GM12878 (cell line): ENCODE measurements around the gene DOK4. TPM values are rescaled to one million over a fixed set of nuclear protein-coding genes. Genes with fewer than 3 reads are reported as not detected.

ENCODE experiments used
- ATAC-seq: fragments of 200-7000 bp; cut with Tn5 transposase; 3 replicates; pipeline ENCODE4 v1.9.1; 2020; ENCODE audit warnings: mild to moderate bottlenecking, moderate library complexity
- BruUV-seq: library from RNA; stranded (reverse); fragments of 400-500 nt; replicated peaks from 2 replicates; lab custom pipeline; 2021; lab: Mats Ljungman, UMichigan
- CTCF ChIA-PET: fragments of 300-600 bp; sonication (Branson Sonifier 250); formaldehyde crosslinking; extraction: SDS; loops from one replicate; lab custom pipeline; 2021; ENCODE audit warnings: inconsistent platforms; lab: Yijun Ruan, JAX
- POLR2A ChIA-PET: fragments of 350-600 bp; formaldehyde crosslinking; extraction: SDS; loops from one replicate; lab custom pipeline; 2021; ENCODE audit warnings: inconsistent platforms; lab: Charles Lee
- RAD21 ChIA-PET: fragments of 300-600 bp; sonication (Branson Sonifier 250); formaldehyde crosslinking; loops from one replicate; lab custom pipeline; 2023; ENCODE audit warnings: antibody characterized with exemption; ENCODE audit not compliant: unreplicated experiment; lab: Charles Lee
- SMC1A ChIA-PET: fragments of 300-600 bp; sonication (Branson Sonifier 250); formaldehyde crosslinking; loops from one replicate; lab custom pipeline; 2023; ENCODE audit not compliant: unreplicated experiment, uncharacterized antibody; lab: Charles Lee
- DNase-seq: peaks from one replicate; pipeline ENCODE4 v3.0.0-alpha.2; 2011; ENCODE audit warnings: low read depth, low spot score
- FAIRE-seq: peaks from 3 replicates; lab custom pipeline; 2011; peaks lifted over from hg19 to GRCh38; lab: Jason Lieb, UNC
- H2AFZ ChIP-seq: 2 replicates; pipeline ENCODE4 v1.6.0; 2011; ENCODE audit warnings: low read depth, low read length, control low read depth; ENCODE audit not compliant: control insufficient read depth
- H3K27ac ChIP-seq: 2 replicates; pipeline ENCODE4 v1.5.1; 2011; ENCODE audit warnings: control low read depth; ENCODE audit not compliant: control insufficient read depth, insufficient read depth
- H3K27me3 ChIP-seq, 2 experiments: replicated peaks in 1 of 2; 2 replicates each; pipeline versions ENCODE4 v1.6.0 to v1.6.1; 2011; ENCODE audit warnings: low read length in 1 of 2; ENCODE audit not compliant: control insufficient read depth in 2 of 2, insufficient read depth in 2 of 2
- H3K36me3 ChIP-seq, 2 experiments: 2 replicates each; pipeline ENCODE4 v1.5.1; 2011; ENCODE audit warnings: low read length in 1 of 2; ENCODE audit not compliant: control insufficient read depth in 2 of 2, insufficient read depth in 2 of 2
- H3K4me1 ChIP-seq: 2 replicates; pipeline ENCODE4 v1.6.1; 2011; ENCODE audit warnings: mild to moderate bottlenecking, low read length, moderate library complexity, mixed read lengths; ENCODE audit not compliant: control insufficient read depth, insufficient read depth
- H3K4me2 ChIP-seq: 2 replicates; pipeline ENCODE4 v1.6.0; 2011; ENCODE audit warnings: control low read depth; ENCODE audit not compliant: control insufficient read depth, insufficient read depth
- H3K4me3 ChIP-seq: fragments of 200-600 bp; sonication (generic); 2 replicates; pipeline ENCODE4 v1.5.1; 2016
- H3K79me2 ChIP-seq: 2 replicates; pipeline ENCODE4 v1.6.0; 2011; ENCODE audit warnings: low read length; ENCODE audit not compliant: control insufficient read depth, insufficient read depth
- H3K9ac ChIP-seq: 2 replicates; pipeline ENCODE4 v1.8.0; 2011; ENCODE audit warnings: low read length, control low read depth, mixed read lengths; ENCODE audit not compliant: control insufficient read depth, insufficient read depth
- H3K9me3 ChIP-seq: replicated peaks from 3 replicates; pipeline ENCODE4 v1.5.1; 2011; ENCODE audit warnings: mild to moderate bottlenecking, low read length; ENCODE audit not compliant: control insufficient read depth, insufficient read depth
- H4K20me1 ChIP-seq: 2 replicates; pipeline ENCODE4 v1.6.0; 2011; ENCODE audit not compliant: control insufficient read depth, insufficient read depth
- BACH1 ChIP-seq: fragments of 450-650 bp; IDR thresholded peaks from 2 replicates; pipeline ENCODE4 v1.6.1; 2017; ENCODE audit warnings: mild to moderate bottlenecking, borderline replicate concordance
- CHD2 ChIP-seq: IDR thresholded peaks from 2 replicates; pipeline ENCODE4 v1.6.1; 2011; ENCODE audit warnings: low read depth, low read length, improper control_type of control experiment, borderline replicate concordance
- CREB1 ChIP-seq: IDR thresholded peaks from 2 replicates; pipeline ENCODE4 v1.6.1; 2012; ENCODE audit warnings: low read depth, mild to moderate bottlenecking, inconsistent platforms
- CTCF ChIP-seq, 3 experiments: IDR thresholded peaks in 2 of 3; conservative IDR thresholded peaks in 1 of 3; 2 replicates each; pipeline ENCODE4 v1.5.1; 2011; ENCODE audit warnings: low read depth in 3 of 3, low read length in 3 of 3, mild to moderate bottlenecking in 3 of 3, control low read depth in 2 of 3, moderate library complexity in 2 of 3, inconsistent platforms in 1 of 3, mixed read lengths in 1 of 3; ENCODE audit not compliant: control insufficient read depth in 2 of 3, insufficient read depth in 1 of 3; ENCODE audit errors: extremely low read depth in 1 of 3
- FOXK2 ChIP-seq: fragments of 450-650 bp; IDR thresholded peaks from 2 replicates; pipeline ENCODE4 v1.6.1; 2017; ENCODE audit warnings: mild to moderate bottlenecking, moderate library complexity
- HCFC1 ChIP-seq: fragments of 150-350 bp; IDR thresholded peaks from 2 replicates; pipeline ENCODE4 v1.6.1; 2014; ENCODE audit warnings: low read length
- HDAC2 ChIP-seq: fragments of 200-600 bp; sonication (generic); IDR thresholded peaks from 2 replicates; pipeline ENCODE4 v1.6.1; 2017
- JUND ChIP-seq: IDR thresholded peaks from 2 replicates; pipeline ENCODE4 v1.6.1; 2012; ENCODE audit warnings: low read depth, mild to moderate bottlenecking, low read length, improper control_type of control experiment, moderate library complexity
- MEF2B ChIP-seq: fragments of 450-650 bp; IDR thresholded peaks from 2 replicates; pipeline ENCODE4 v1.6.1; 2018; ENCODE audit warnings: mild to moderate bottlenecking, moderate library complexity; ENCODE audit not compliant: partially characterized antibody, poor library complexity, severe bottlenecking
- MTA3 ChIP-seq: IDR thresholded peaks from 2 replicates; pipeline ENCODE4 v1.6.1; 2012; ENCODE audit warnings: low read length, inconsistent platforms, borderline replicate concordance
- MXI1 ChIP-seq: fragments of 150-350 bp; IDR thresholded peaks from 2 replicates; pipeline ENCODE4 v1.6.1; 2011; ENCODE audit warnings: low read depth, mild to moderate bottlenecking, inconsistent platforms, low read length, improper control_type of control experiment
- NR2F1 ChIP-seq: fragments of 450-650 bp; conservative IDR thresholded peaks from 2 replicates; pipeline ENCODE4 v1.6.1; 2017; ENCODE audit warnings: mild to moderate bottlenecking
- PBX3 ChIP-seq: IDR thresholded peaks from 2 replicates; pipeline ENCODE4 v1.6.1; 2011; ENCODE audit warnings: mild to moderate bottlenecking, low read depth, low read length, moderate library complexity; ENCODE audit not compliant: insufficient replicate concordance
- PKNOX1 ChIP-seq: fragments of 450-650 bp; IDR thresholded peaks from 2 replicates; pipeline ENCODE4 v1.6.1; 2016; ENCODE audit warnings: mild to moderate bottlenecking
- SKIL ChIP-seq: fragments of 450-650 bp; IDR thresholded peaks from 2 replicates; pipeline ENCODE4 v1.6.1; 2017; ENCODE audit warnings: mild to moderate bottlenecking, low read depth, inconsistent platforms; ENCODE audit not compliant: poor library complexity, severe bottlenecking
- SUZ12 ChIP-seq: fragments of 200-600 bp; sonication (generic); IDR thresholded peaks from one replicate; pipeline ENCODE4 v1.6.1; 2018; ENCODE audit warnings: antibody characterized with exemption, mild to moderate bottlenecking; ENCODE audit not compliant: unreplicated experiment
- ZNF622 ChIP-seq: fragments of 450-650 bp; IDR thresholded peaks from 2 replicates; pipeline ENCODE4 v1.6.1; 2017; ENCODE audit warnings: mild to moderate bottlenecking, inconsistent platforms
- WGBS: methylation state at CpG from one replicate; pipeline ENCODE4 v1.1.6; 2016; ENCODE audit warnings: low lambda C conversion rate; ENCODE audit not compliant: insufficient replicate concordance, insufficient coverage; ENCODE audit errors: missing lambda C conversion rate; 5-methylcytosine and 5-hydroxymethylcytosine counted together
- in situ Hi-C: fragments of 300-500 bp; cut with MboI; formaldehyde crosslinking; loops from 9 replicates; pipeline ENCODE4 v1.14.3; 2018; ENCODE audit warnings: mixed read lengths
- intact Hi-C: fragments of 100-400 bp; cut with micrococcal nuclease; formaldehyde crosslinking; loops from one replicate; pipeline ENCODE4 v1.14.2; 2022; ENCODE audit not compliant: unreplicated experiment
- polyA plus RNA-seq, 11 experiments: library from polyadenylated mRNA; depleted of rRNA in 4 of 11; unstranded in 6 of 11; stranded (reverse) in 5 of 11; fragments of >200 nt; fragmentation: Nextera tagmentation in 4 of 11; fragmentation: Illumina TruSeq in 1 of 11; extraction: Ambion mirVana in 4 of 11; extraction: Trizol in 1 of 11; gene quantifications; 1 replicate in 1 of 11; 2 replicates in 10 of 11; pipeline versions ENCODE4 v1.2.1 to v1.2.3, GENCODE V29; 2011 to 2016; ENCODE audit warnings: inconsistent platforms in 2 of 11, missing spikeins in 2 of 11, low read depth in 1 of 11
- total RNA-seq, 4 experiments: library from RNA; depleted of rRNA in 3 of 4; stranded (reverse); fragments of >200 nt in 3 of 4; fragmentation: Illumina TruSeq in 1 of 4; extraction: Trizol in 1 of 4; gene quantifications; 2 replicates each; pipeline versions ENCODE4 v1.2.1 to v1.2.3, GENCODE V29; 2013 to 2021

The DOK4 gene
- total and polyA plus RNA-seq, 10 of the 15 experiments (the other 5 are each of a cell fraction or from before 2014, with no cell fraction given) = 0.20 to 7.0 (median 2.4) TPM; not detected in 1

DNA sequence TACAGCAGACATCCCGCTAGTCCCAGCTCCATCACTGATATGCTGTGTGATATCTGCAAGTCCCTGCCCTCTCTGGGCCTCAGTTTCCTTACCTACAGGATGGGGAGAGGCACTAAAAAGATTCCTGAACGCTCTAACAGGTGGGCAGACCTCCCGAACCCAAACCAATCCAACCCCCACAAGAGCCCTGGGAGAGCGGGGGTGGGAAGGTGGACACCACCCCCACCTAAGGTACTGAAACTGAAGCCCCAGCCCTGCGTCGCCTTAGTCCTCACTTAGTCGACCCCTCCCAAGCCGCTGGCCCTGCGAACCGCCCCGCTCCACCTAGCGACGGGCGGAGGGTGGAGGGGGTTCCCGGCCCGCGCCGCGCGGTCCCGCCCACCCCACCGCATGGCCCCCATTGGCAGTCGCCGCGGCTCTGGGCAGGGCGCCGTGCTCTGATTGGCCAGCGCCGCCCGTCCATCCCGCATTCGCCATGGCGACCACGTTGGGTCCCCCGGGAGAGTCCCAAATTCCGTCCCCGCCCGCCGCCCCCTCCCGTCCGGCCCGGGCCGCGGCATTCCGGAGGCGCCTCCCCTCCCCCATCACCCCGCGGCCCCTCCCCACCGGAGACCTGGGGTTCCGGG lies 49.5 kb upstream of the DOK4 start:
- intact Hi-C loops = loop anchor here (2.0 to 5.0 kb wide), 3 partner anchors 49 to 348 kb away; partner anchors contain the start of genes DOK4, PSME3IP1 and RSPRY1
- TF ChIP-seq SKIL = peak; percentile 28
- no peak for TF ChIP-seq FOXK2
- peak; percentile 80 for TF ChIP-seq MXI1
- no peak for TF ChIP-seq ZNF622
- TF ChIP-seq PKNOX1 = peak; percentile 97
- no peak for TF ChIP-seq SUZ12
- TF ChIP-seq NR2F1 = no peak
- peak; percentile 95 for TF ChIP-seq PBX3
- TF ChIP-seq BACH1 = peak; percentile 23; the same call in 1 of the 2 replicates
- no peak for TF ChIP-seq MTA3
- TF ChIP-seq MEF2B = peak; percentile 78
- TF ChIP-seq JUND = no peak
- TF ChIP-seq CREB1 = no peak
- peak; percentile 85 for TF ChIP-seq CHD2
- TF ChIP-seq CTCF (IDR thresholded peaks at IDR 0.05 in 2 of 3, conservative IDR thresholded peaks at IDR 0.05 in 1 of 3; ENCODE audit: control insufficient read depth in 2 of 3, extremely low read depth in 1 of 3, insufficient read depth in 1 of 3, low read depth in 3 of 3, low read length in 3 of 3) = 0 out of 6 replicates have a peak, but pooled peaks of 2 of the 3 experiments have one; percentile 16 to 24
- no peak for TF ChIP-seq HCFC1
- TF ChIP-seq HDAC2 = no peak

More for the DNA sequence above, 49.5 kb upstream of the DOK4 start:
- DNase-seq = no peak
- Histone ChIP-seq H3K4me2 (peak overlapping the region; percentile 97), H3K27me3 (no peaks in the 10 kb centered on the region), H4K20me1 (no peaks in the 10 kb centered on the region), H3K4me1 (peaks cover 63% of the 10 kb centered on the region), H3K9me3 (no peaks in the 10 kb centered on the region), H3K9ac (peak overlapping the region; percentile 82), H3K27ac (peak overlapping the region; percentile 85), H3K36me3 (no peaks in the 10 kb centered on the region), H3K79me2 (peaks cover 7% of the 10 kb centered on the region), H3K4me3 (peak overlapping the region; percentile 88), H2AFZ (peak overlapping the region; percentile 74)
- in situ Hi-C loops = no loop called here
- ChIA-PET SMC1A (interaction anchor here (0.9 to 1.8 kb wide), 2 partner anchors 16 to 48 kb away, joined by 3 to 6 read pairs; no protein-coding TSS in a partner anchor), RAD21 (interaction anchor here (2.7 to 2.8 kb wide), 2 partner anchors 10 to 49 kb away, joined by 12 to 16 read pairs; partner anchors contain the start of gene DOK4), POLR2A (interaction anchor here (1.9 kb wide), 1 partner anchor 10 kb away, joined by 11 read pairs; no protein-coding TSS in a partner anchor), CTCF (interaction anchor here (0.8 to 3.3 kb wide), 5 partner anchors 9 to 235 kb away, joined by 3 to 18 read pairs (median 5); partner anchors contain the start of gene POLR2C)
- BruUV-seq = no TSS peak
- ATAC-seq = peak; percentile 82
- 2% methylated on average over 35 of the region's 50 CpGs for WGBS
- FAIRE-seq = no peak
